ENCODE results near the gene CTBP2.

GRCh38 chr10:125111118-125111727 lies 49.1 kb downstream of the CTBP2 start:
- TF ChIP-seq CTCF (IDR thresholded peaks at IDR 0.05) = no peak
- no peak for TF ChIP-seq POLR2A (IDR thresholded peaks at IDR 0.05)
